Mucosa of descending colon (tissue), 3 donors: ENCODE measurements around the gene STAT5A. TPM values are rescaled to one million over a fixed set of nuclear protein-coding genes. Genes with fewer than 3 reads are reported as not detected.

Source experiments
- ATAC-seq: fragments of 200-7000 bp; cut with Tn5 transposase; one replicate; pipeline ENCODE4 v1.9.1; 2020; ENCODE audit warnings: mild to moderate bottlenecking, moderate library complexity
- DNase-seq, 3 donors: peaks; one replicate each; pipeline ENCODE4 v3.0.0-alpha.2; 2020
- H3K36me3 ChIP-seq: fragments of 200-600 bp; one replicate; pipeline ENCODE4 v1.8.0; 2021; ENCODE audit warnings: low read depth, mild to moderate bottlenecking
- H3K4me1 ChIP-seq: fragments of 200-600 bp; one replicate; pipeline ENCODE4 v1.8.0; 2021; ENCODE audit warnings: low read depth, mild to moderate bottlenecking
- H3K4me3 ChIP-seq: fragments of 200-600 bp; one replicate; pipeline ENCODE4 v1.8.0; 2021; ENCODE audit warnings: mild to moderate bottlenecking
- H3K9me3 ChIP-seq: fragments of 200-600 bp; one replicate; pipeline ENCODE4 v1.8.0; 2021; ENCODE audit warnings: mild to moderate bottlenecking
- intact Hi-C, 2 donors: fragments of 100-400 bp; cut with DNase I in 1 of 2; cut with micrococcal nuclease in 1 of 2; formaldehyde crosslinking; loops; one replicate each; pipeline versions ENCODE4 v1.11.0 to v1.11.1; 2022; cut with DNase I, micrococcal nuclease
- total RNA-seq, 3 donors: library from RNA; stranded (reverse); fragmentation: NEBNext Ultra II Directional in 2 of 3; extraction: Animal tissue kit (Norgen Biotek cat#: 25700) in 2 of 3; gene quantifications; one replicate each; pipeline versions ENCODE4 v1.2.1 to v1.2.4, GENCODE V29; 2021 to 2023
- TF ChIP-seq, protein P1 (sequence below): fragments of 200-600 bp; IDR thresholded peaks from one replicate; pipeline ENCODE4 v1.8.0; 2022; ENCODE audit warnings: antibody characterized with exemption, mild to moderate bottlenecking
- donor health status: DM: no; HTN: no; CAD: no; lungs with moderate emphysema.
- donor health status: DM: no; HTN: no; CAD: no.
- donor health status: DM: no; HTN: yes; CAD: no.

The STAT5A gene
- total RNA-seq, 3 donors from 2014 or later, result 26.4 to 53.7 (median 29.7) TPM

DNA sequence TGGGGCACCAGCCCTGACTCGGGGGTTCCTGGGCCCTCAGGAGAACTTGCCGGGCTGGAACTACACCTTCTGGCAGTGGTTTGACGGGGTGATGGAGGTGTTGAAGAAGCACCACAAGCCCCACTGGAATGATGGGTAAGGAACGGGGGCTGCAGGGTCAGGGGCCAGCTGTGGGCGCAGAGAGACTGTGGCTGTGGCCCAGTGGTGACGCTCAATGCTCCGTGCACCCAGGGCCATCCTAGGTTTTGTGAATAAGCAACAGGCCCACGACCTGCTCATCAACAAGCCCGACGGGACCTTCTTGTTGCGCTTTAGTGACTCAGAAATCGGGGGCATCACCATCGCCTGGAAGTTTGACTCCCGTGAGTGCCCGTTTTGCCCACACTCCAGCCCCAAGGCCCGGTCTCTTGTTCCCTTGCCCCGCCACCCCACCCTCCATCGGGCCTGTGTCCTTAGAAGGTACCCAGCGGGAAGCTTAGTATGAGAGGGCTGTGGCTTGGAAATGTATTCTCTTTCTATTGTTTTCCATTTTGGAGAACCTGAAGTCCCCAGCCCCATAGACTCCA lies 19.1 kb downstream of the STAT5A start:
- intact Hi-C loops, result no loop called here
- Histone ChIP-seq H3K4me3 (no peak overlapping the region), H3K36me3 (no peaks in the 10 kb centered on the region), H3K4me1 (peaks cover 11% of the 10 kb centered on the region), H3K9me3 (no peaks in the 10 kb centered on the region)
- TF ChIP-seq, protein P1, sequence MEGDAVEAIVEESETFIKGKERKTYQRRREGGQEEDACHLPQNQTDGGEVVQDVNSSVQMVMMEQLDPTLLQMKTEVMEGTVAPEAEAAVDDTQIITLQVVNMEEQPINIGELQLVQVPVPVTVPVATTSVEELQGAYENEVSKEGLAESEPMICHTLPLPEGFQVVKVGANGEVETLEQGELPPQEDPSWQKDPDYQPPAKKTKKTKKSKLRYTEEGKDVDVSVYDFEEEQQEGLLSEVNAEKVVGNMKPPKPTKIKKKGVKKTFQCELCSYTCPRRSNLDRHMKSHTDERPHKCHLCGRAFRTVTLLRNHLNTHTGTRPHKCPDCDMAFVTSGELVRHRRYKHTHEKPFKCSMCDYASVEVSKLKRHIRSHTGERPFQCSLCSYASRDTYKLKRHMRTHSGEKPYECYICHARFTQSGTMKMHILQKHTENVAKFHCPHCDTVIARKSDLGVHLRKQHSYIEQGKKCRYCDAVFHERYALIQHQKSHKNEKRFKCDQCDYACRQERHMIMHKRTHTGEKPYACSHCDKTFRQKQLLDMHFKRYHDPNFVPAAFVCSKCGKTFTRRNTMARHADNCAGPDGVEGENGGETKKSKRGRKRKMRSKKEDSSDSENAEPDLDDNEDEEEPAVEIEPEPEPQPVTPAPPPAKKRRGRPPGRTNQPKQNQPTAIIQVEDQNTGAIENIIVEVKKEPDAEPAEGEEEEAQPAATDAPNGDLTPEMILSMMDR, result no peak
- ATAC-seq, result no peak
- no peak for DNase-seq

DNA sequence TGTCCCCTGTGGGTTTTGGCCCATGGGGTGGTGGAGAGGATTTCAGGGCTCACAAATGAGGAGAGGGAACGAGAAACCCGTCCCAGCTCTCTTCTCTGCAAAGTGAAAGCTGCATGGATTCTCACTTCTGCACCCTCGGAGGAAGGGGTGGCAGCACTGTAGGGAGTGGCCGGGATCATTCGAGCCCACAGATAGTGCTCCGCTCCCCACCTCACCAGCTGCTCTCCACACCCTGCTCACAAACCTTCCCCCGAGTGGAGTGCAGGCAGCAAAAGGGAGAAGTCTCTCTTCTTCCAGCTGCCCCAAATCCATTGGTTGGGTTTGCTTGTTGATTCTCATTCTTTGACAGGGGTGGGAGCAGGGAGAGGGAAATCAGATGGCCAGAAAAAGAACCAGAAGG lies 20.1 kb downstream of the STAT5A start:
- intact Hi-C loops, result no loop called here
- Histone ChIP-seq H3K4me3 (no peak overlapping the region), H3K9me3 (no peaks in the 10 kb centered on the region), H3K4me1 (peaks cover 14% of the 10 kb centered on the region), H3K36me3 (no peaks in the 10 kb centered on the region)
- no peak for DNase-seq
- ATAC-seq, result no peak
- TF ChIP-seq, protein P1, result no peak

- TF ChIP-seq, protein P1, result no peak
- Histone ChIP-seq H3K4me1 (peaks cover 14% of the 10 kb centered on the region), H3K36me3 (no peaks in the 10 kb centered on the region), H3K4me3 (no peak overlapping the region), H3K9me3 (no peaks in the 10 kb centered on the region)
- no peak for ATAC-seq
- DNase-seq, result no peak
- intact Hi-C loops, result no loop called here
These were observed 20.8 kb downstream of the STAT5A start for GRCh38 chr17:42309142-42309541.

GRCh38 chr17:42309986-42310786 lies 21.9 kb downstream of the STAT5A start:
- ATAC-seq (no peak), DNase-seq (no peak)
- intact Hi-C loops, result no loop called here
- Histone ChIP-seq H3K36me3 (peaks cover 4% of the 10 kb centered on the region), H3K4me1 (peaks cover 14% of the 10 kb centered on the region), H3K9me3 (no peaks in the 10 kb centered on the region), H3K4me3 (no peak overlapping the region)
- TF ChIP-seq, protein P1, result no peak

GRCh38 chr17:42310787-42311215 lies 22.5 kb downstream of the STAT5A start:
- ATAC-seq, result no peak

More at GRCh38 chr17:42310787-42311215, 22.5 kb downstream of the STAT5A start:
- DNase-seq, result no peak
- peaks cover 14% of the 10 kb centered on the region for H3K4me1 ChIP-seq
- TF ChIP-seq, protein P1, result no peak
- H3K4me3 ChIP-seq, result no peak overlapping the region
- H3K36me3 ChIP-seq, result peaks cover 6% of the 10 kb centered on the region
- intact Hi-C loops, result no loop called here
- H3K9me3 ChIP-seq, result no peaks in the 10 kb centered on the region
